Testis (tissue), 3 donors: ENCODE data around the gene MIER3. TPM values are rescaled to one million over a fixed set of nuclear protein-coding genes. Genes with fewer than 3 reads are reported as not detected.

Source experiments
- DNase-seq: peaks from one replicate; pipeline ENCODE4 v3.0.0-alpha.2; 2019
- H3K27ac ChIP-seq, 2 donors: fragments of 200-600 bp; sonication (generic); one replicate each; pipeline ENCODE4 v1.5.1; 2019
- H3K27me3 ChIP-seq: fragments of 200-600 bp; sonication (generic); one replicate; pipeline ENCODE4 v1.5.1; 2019
- H3K36me3 ChIP-seq: fragments of 200-600 bp; sonication (generic); one replicate; pipeline ENCODE4 v1.5.1; 2017; ENCODE audit warnings: low read depth; ENCODE audit errors: missing control alignments
- H3K4me1 ChIP-seq: fragments of 200-600 bp; sonication (generic); one replicate; pipeline ENCODE4 v1.5.1; 2019
- H3K4me3 ChIP-seq, 2 donors: fragments of 200-600 bp; sonication (generic); one replicate each; pipeline ENCODE4 v1.5.1; 2017 to 2019
- H3K9me3 ChIP-seq: fragments of 200-600 bp; sonication (generic); one replicate; pipeline ENCODE4 v1.5.1; 2017
- CTCF ChIP-seq, 3 experiments: fragments of 450-650 bp in 2 of 3; fragments of 200-600 bp in 1 of 3; sonication (generic) in 1 of 3; IDR thresholded peaks; one replicate each; pipeline ENCODE4 v1.5.1; 2016 to 2019; ENCODE audit warnings: antibody characterized with exemption in 3 of 3, mild to moderate bottlenecking in 2 of 3, moderate library complexity in 1 of 3
- POLR2A ChIP-seq: fragments of 450-650 bp; IDR thresholded peaks from one replicate; pipeline ENCODE4 v1.6.1; 2017; ENCODE audit warnings: antibody characterized with exemption, mild to moderate bottlenecking, moderate library complexity
- WGBS, 2 donors: methylation state at CpG; one replicate each; pipeline ENCODE4 v1.1.5; 2018; 5-methylcytosine and 5-hydroxymethylcytosine counted together
- intact Hi-C: fragments of 100-400 bp; cut with DNase I; formaldehyde crosslinking; loops from one replicate; pipeline ENCODE4 v1.15.1; 2023; ENCODE audit warnings: low total_unique reads
- polyA plus RNA-seq: library from polyadenylated mRNA; stranded (reverse); fragments of 350-450 nt; fragmentation: Illumina TruSeq; extraction: RNeasy Lipid Tissue Mini Kit (QIAGEN cat#74804); gene quantifications from one replicate; pipeline ENCODE4 v1.2.3, GENCODE V29; 2014; ENCODE audit warnings: low read depth, low replicate concordance; ENCODE audit not compliant: insufficient read depth
- total RNA-seq, 2 donors: library from RNA; depleted of rRNA; stranded (reverse); fragments of >200 nt; gene quantifications; one replicate each; pipeline ENCODE4 v1.2.3, GENCODE V29; 2016

Gene MIER3
- total and polyA plus RNA-seq, 3 donors from 2014 or later: 27.8 to 71.6 (median 68.7) TPM

DNA sequence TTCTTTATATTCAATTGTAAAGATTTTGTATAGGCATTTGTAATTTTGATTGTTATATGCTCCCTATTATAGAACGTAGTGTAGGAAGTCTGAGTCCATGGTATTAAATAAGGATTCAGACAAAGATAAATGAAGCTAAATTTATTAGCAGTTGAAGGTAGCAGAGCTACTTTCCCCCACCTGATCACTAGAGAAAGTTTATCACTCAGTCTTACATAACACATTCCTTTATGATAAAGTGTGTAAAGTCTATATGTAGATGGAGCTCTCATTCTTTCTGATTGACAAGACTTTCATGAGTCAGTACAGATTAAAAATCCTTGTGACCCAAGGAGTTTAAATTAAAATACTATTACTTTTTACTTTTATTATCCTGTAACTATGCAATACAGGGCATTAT lies 2.3 kb upstream of the MIER3 start:
- H3K27me3 ChIP-seq: no peaks in the 10 kb centered on the region
- intact Hi-C loops: no loop called here
- no peak overlapping the region for H3K27ac ChIP-seq
- H3K4me1 ChIP-seq: peaks cover 12% of the 10 kb centered on the region
- TF ChIP-seq POLR2A (no peak), CTCF (IDR thresholded peaks at IDR 0.05) (no peak)
- DNase-seq: no peak
- no peaks in the 10 kb centered on the region for H3K36me3 ChIP-seq
- H3K4me3 ChIP-seq: no peak overlapping the region
- no peaks in the 10 kb centered on the region for H3K9me3 ChIP-seq
- WGBS, 2 donors: 69 to 77% methylated on average over 1 of the region's 1 CpG

DNA sequence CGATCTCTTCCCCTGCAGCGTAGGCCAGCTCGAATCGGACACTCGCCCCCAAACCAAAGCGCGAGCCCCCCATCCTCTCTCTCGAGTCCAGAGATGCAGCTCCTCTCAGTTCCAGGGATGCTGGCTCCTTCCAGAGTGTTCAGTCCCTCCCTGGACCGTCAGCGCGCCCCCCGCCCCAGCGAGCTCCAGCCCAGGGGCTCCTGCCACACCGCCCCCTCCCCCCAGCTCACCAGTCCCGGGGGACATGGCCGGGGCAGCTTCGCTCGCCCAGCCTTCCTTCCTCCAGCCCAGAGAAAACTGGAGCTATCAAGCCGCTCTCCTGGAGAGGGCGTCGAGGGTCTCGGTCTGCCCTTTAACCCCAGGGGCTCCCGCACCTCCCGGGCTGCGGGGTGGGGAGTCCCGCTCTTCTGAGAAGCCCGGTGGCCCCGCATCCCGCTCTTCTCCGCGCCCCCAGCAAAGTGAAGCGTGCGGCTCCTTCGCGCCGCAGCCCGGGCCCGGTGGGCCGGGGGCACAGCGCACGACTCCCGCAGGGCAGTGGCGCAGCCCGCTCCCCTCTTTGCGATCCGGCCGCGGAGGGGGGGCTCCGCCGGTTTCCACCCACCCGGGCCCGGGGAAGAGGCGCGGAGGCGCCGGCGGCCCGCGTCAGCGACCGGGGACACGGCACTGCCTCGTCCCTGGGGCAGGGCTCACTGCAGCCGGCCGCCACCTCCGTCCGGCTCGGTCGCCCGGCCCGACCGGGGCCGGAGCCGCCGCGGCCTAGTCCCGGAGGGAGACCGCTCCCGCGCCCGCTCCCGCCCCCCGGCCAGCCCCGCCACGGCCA lies 587 bp downstream of the MIER3 start:
- Histone ChIP-seq H3K4me1 (peaks cover 12% of the 10 kb centered on the region), H3K4me3 (peak overlapping the region; percentile 91), H3K9me3 (no peaks in the 10 kb centered on the region), H3K27ac (peak overlapping the region; percentile 93 to 95), H3K36me3 (no peaks in the 10 kb centered on the region), H3K27me3 (no peaks in the 10 kb centered on the region)
- DNase-seq: peak; percentile 63
- intact Hi-C loops: no loop called here
- TF ChIP-seq POLR2A (no peak), CTCF (IDR thresholded peaks at IDR 0.05) (no peak)
- WGBS, 2 donors: 0% methylated on average over 18 to 30 of the region's 85 CpGs

- no peaks in the 10 kb centered on the region for H3K27me3 ChIP-seq
- H3K9me3 ChIP-seq: no peaks in the 10 kb centered on the region
- WGBS, 2 donors: 1% methylated on average over 29 to 33 of the region's 33 CpGs
- intact Hi-C loops: no loop called here
- H3K27ac ChIP-seq: peak overlapping the region; percentile 93 to 95
- no peaks in the 10 kb centered on the region for H3K36me3 ChIP-seq
- peak; percentile 82 for DNase-seq
- H3K4me3 ChIP-seq: peak overlapping the region; percentile 91
- TF ChIP-seq POLR2A: no peak
- no peak for TF ChIP-seq CTCF (IDR thresholded peaks at IDR 0.05)
- H3K4me1 ChIP-seq: peaks cover 12% of the 10 kb centered on the region
Measured at GRCh38 chr5:56950626-56951125, 1.2 kb downstream of the MIER3 start.

- intact Hi-C loops: no loop called here
- no peaks in the 10 kb centered on the region for H3K36me3 ChIP-seq
- no peaks in the 10 kb centered on the region for H3K27me3 ChIP-seq
- no peak overlapping the region for H3K27ac ChIP-seq
- no peak for DNase-seq
- no peaks in the 10 kb centered on the region for H3K9me3 ChIP-seq
- TF ChIP-seq POLR2A (no peak), CTCF (IDR thresholded peaks at IDR 0.05) (no peak)
- H3K4me3 ChIP-seq: no peak overlapping the region
- peaks cover 12% of the 10 kb centered on the region for H3K4me1 ChIP-seq
Measured at GRCh38 chr5:56947052-56947451, 4.9 kb downstream of the MIER3 start.

DNA sequence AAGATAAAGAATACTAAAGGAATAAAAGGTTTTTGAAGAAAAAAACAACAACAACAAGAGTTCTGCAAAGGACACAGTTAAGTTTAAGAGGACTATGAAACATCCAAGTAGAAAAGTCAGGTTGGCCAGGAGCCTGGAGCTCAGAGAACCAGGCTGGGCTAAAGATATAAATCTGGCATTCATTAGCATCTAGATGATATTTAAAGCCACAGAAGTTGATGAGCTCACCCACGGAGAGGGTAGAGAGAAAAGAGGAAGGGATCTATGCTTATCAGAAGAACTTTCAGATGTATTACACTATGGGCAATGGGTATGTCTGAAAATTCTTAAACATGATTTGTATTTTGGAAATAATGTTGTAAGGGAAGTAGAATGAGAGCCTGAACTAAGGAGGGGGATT lies 9.9 kb downstream of the MIER3 start:
- Histone ChIP-seq H3K27ac (no peak overlapping the region), H3K36me3 (no peaks in the 10 kb centered on the region), H3K4me1 (no peaks in the 10 kb centered on the region), H3K27me3 (no peaks in the 10 kb centered on the region), H3K9me3 (no peaks in the 10 kb centered on the region), H3K4me3 (no peak overlapping the region)
- TF ChIP-seq CTCF (IDR thresholded peaks at IDR 0.05): no peak
- TF ChIP-seq POLR2A: no peak
- WGBS, 2 donors: 40 to 63% methylated on average over 1 of the region's 1 CpG
- no peak for DNase-seq
- intact Hi-C loops: no loop called here
